Keratinocyte (primary cell): ENCODE measurements around the gene EME1. TPM values are rescaled to one million over a fixed set of nuclear protein-coding genes. Genes with fewer than 3 reads are reported as not detected.

Experiments
- DNase-seq: peaks from one replicate; pipeline ENCODE4 v3.0.0-alpha.2; 2011; ENCODE audit warnings: low read depth, missing footprints, low spot score
- FAIRE-seq: peaks from 2 replicates; lab custom pipeline; 2011; peaks lifted over from hg19 to GRCh38; lab: Jason Lieb, UNC
- H2AFZ ChIP-seq: 2 replicates; pipeline ENCODE4 v1.6.0; 2012; ENCODE audit warnings: low read length, control low read depth, inconsistent platforms; ENCODE audit not compliant: control insufficient read depth
- H3K27ac ChIP-seq: 2 replicates; pipeline ENCODE4 v1.5.1; 2011; ENCODE audit warnings: low read length; ENCODE audit not compliant: control insufficient read depth, insufficient read depth
- H3K27me3 ChIP-seq: 3 replicates; pipeline ENCODE4 v1.6.0; 2011; ENCODE audit warnings: low read length; ENCODE audit not compliant: control insufficient read depth, insufficient read depth; ENCODE audit errors: extremely low read depth
- H3K36me3 ChIP-seq, 2 experiments: 2 replicates in 1 of 2; 3 replicates in 1 of 2; pipeline ENCODE4 v1.5.1; 2011; ENCODE audit warnings: low read length in 2 of 2, mild to moderate bottlenecking in 1 of 2; ENCODE audit not compliant: control insufficient read depth in 2 of 2, insufficient read depth in 2 of 2; ENCODE audit errors: extremely low read depth in 1 of 2
- H3K4me1 ChIP-seq: 3 replicates; pipeline ENCODE4 v1.5.1; 2011; ENCODE audit warnings: low read length; ENCODE audit not compliant: control insufficient read depth, insufficient read depth; ENCODE audit errors: extremely low read depth
- H3K4me2 ChIP-seq: 3 replicates; pipeline ENCODE4 v1.6.0; 2011; ENCODE audit warnings: low read depth, low read length; ENCODE audit not compliant: control insufficient read depth, insufficient read depth; ENCODE audit errors: extremely low read depth
- H3K4me3 ChIP-seq, 3 experiments: fragments of 200-600 bp in 1 of 3; sonication (generic) in 1 of 3; 2 replicates in 2 of 3; 3 replicates in 1 of 3; pipeline ENCODE4 v1.5.1; 2011 to 2016; ENCODE audit warnings: low read length in 3 of 3, mild to moderate bottlenecking in 3 of 3, control low read depth in 2 of 3, inconsistent platforms in 1 of 3, low read depth in 1 of 3, mixed read lengths in 1 of 3, mixed run types in 1 of 3, moderate library complexity in 1 of 3; ENCODE audit not compliant: control insufficient read depth in 2 of 3, insufficient read depth in 2 of 3; ENCODE audit errors: extremely low read depth in 1 of 3
- H3K79me2 ChIP-seq: 2 replicates; pipeline ENCODE4 v1.6.0; 2012; ENCODE audit warnings: low read length; ENCODE audit not compliant: control insufficient read depth, insufficient read depth
- H3K9ac ChIP-seq: 3 replicates; pipeline ENCODE4 v1.6.0; 2011; ENCODE audit warnings: low read length; ENCODE audit not compliant: control insufficient read depth, insufficient read depth; ENCODE audit errors: extremely low read depth
- H3K9me1 ChIP-seq: 3 replicates; pipeline ENCODE4 v1.6.0; 2011; ENCODE audit warnings: low read length; ENCODE audit not compliant: control insufficient read depth, insufficient read depth; ENCODE audit errors: extremely low read depth
- H3K9me3 ChIP-seq: 2 replicates; pipeline ENCODE4 v1.5.1; 2012; ENCODE audit warnings: low read depth, low read length; ENCODE audit not compliant: control insufficient read depth
- H4K20me1 ChIP-seq: 3 replicates; pipeline ENCODE4 v1.6.0; 2011; ENCODE audit warnings: low read length; ENCODE audit not compliant: control insufficient read depth, insufficient read depth; ENCODE audit errors: extremely low read depth
- EZH2 ChIP-seq: IDR thresholded peaks from one replicate; pipeline ENCODE4 v1.6.1; 2012; ENCODE audit warnings: inconsistent platforms, mild to moderate bottlenecking, low read length, moderate library complexity
- dilution Hi-C: fragments of 300-500 bp; cut with MboI; formaldehyde crosslinking; loops from one replicate; pipeline ENCODE4 v1.7.0; 2020; ENCODE audit warnings: low sequenced_read_pairs; ENCODE audit not compliant: extremely low pct_ligation_motif_present
- polyA plus RNA-seq, 5 experiments: library from polyadenylated mRNA; depleted of rRNA in 3 of 5; stranded (reverse) in 3 of 5; stranded (forward) in 1 of 5; unstranded in 1 of 5; fragments of >200 nt; gene quantifications; 1 replicate in 1 of 5; 2 replicates in 3 of 5; 3 replicates in 1 of 5; pipeline versions ENCODE4 v1.2.1 to v1.2.3, GENCODE V29; 2011 to 2012; ENCODE audit warnings: missing spikeins in 2 of 5, low read depth in 1 of 5, low replicate concordance in 1 of 5
- TF ChIP-seq, protein P1 (sequence below), 3 experiments: IDR thresholded peaks in 1 of 3; conservative IDR thresholded peaks in 1 of 3; optimal IDR thresholded peaks in 1 of 3; 2 replicates in 2 of 3; 3 replicates in 1 of 3; pipeline versions ENCODE3 to v1.5.1; 2011; ENCODE audit warnings: low read length in 3 of 3, mild to moderate bottlenecking in 3 of 3, moderate library complexity in 2 of 3, control low read depth in 1 of 3, inconsistent platforms in 1 of 3; ENCODE audit not compliant: insufficient read depth in 2 of 3; ENCODE audit errors: extremely low read depth in 1 of 3

Gene EME1
- polyA plus RNA-seq, 1 donor (not counting 4 experiments of a cell fraction or from before 2014, with no cell fraction given) = 4.7 TPM

DNA sequence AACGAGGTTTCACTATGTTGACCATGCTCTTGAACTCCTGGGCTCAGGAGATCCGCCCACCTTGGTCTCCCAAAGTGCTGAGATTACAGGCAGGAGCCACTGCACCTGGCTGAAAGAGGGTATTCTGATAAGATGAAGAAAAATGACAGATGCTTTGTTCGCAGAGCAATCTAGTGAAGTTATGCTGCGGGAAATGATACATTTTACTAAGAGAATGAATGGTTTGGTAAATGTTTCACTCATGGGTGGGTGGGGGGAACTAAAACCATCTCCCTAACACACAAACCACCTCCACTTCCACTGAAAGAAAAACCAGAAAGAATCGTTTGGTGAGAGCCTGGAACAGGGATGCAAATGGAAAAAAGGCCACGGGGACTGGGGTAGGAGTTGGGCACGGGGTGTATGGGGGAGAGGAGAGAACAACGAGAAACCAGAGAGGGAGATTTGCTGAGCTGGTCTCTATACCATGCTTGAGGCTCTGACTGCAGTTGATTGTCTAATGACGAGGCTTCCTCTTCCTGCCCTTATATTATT is 46.1 kb upstream of the EME1 start:
- dilution Hi-C loops = no loop called here
- no peaks in the 10 kb centered on the region for H3K36me3 ChIP-seq
- H3K27me3 ChIP-seq = no peaks in the 10 kb centered on the region
- no peak overlapping the region for H3K4me2 ChIP-seq
- FAIRE-seq (no peak), DNase-seq (no peak)
- H3K27ac ChIP-seq = no peak overlapping the region
- no peaks in the 10 kb centered on the region for H3K9me3 ChIP-seq
- no peak overlapping the region for H3K4me3 ChIP-seq
- H4K20me1 ChIP-seq = no peaks in the 10 kb centered on the region
- H3K79me2 ChIP-seq = no peaks in the 10 kb centered on the region
- no peaks in the 10 kb centered on the region for H3K4me1 ChIP-seq
- no peak overlapping the region for H3K9ac ChIP-seq
- no peak overlapping the region for H2AFZ ChIP-seq
- no peaks in the 10 kb centered on the region for H3K9me1 ChIP-seq
- TF ChIP-seq, protein P1, sequence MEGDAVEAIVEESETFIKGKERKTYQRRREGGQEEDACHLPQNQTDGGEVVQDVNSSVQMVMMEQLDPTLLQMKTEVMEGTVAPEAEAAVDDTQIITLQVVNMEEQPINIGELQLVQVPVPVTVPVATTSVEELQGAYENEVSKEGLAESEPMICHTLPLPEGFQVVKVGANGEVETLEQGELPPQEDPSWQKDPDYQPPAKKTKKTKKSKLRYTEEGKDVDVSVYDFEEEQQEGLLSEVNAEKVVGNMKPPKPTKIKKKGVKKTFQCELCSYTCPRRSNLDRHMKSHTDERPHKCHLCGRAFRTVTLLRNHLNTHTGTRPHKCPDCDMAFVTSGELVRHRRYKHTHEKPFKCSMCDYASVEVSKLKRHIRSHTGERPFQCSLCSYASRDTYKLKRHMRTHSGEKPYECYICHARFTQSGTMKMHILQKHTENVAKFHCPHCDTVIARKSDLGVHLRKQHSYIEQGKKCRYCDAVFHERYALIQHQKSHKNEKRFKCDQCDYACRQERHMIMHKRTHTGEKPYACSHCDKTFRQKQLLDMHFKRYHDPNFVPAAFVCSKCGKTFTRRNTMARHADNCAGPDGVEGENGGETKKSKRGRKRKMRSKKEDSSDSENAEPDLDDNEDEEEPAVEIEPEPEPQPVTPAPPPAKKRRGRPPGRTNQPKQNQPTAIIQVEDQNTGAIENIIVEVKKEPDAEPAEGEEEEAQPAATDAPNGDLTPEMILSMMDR (optimal IDR thresholded peaks at IDR 0.05 in 1 of 3, IDR thresholded peaks at IDR 0.05 in 1 of 3, conservative IDR thresholded peaks at IDR 0.05 in 1 of 3; ENCODE audit: extremely low read depth in 1 of 3, insufficient read depth in 2 of 3, low read length in 3 of 3) = no peak

DNA sequence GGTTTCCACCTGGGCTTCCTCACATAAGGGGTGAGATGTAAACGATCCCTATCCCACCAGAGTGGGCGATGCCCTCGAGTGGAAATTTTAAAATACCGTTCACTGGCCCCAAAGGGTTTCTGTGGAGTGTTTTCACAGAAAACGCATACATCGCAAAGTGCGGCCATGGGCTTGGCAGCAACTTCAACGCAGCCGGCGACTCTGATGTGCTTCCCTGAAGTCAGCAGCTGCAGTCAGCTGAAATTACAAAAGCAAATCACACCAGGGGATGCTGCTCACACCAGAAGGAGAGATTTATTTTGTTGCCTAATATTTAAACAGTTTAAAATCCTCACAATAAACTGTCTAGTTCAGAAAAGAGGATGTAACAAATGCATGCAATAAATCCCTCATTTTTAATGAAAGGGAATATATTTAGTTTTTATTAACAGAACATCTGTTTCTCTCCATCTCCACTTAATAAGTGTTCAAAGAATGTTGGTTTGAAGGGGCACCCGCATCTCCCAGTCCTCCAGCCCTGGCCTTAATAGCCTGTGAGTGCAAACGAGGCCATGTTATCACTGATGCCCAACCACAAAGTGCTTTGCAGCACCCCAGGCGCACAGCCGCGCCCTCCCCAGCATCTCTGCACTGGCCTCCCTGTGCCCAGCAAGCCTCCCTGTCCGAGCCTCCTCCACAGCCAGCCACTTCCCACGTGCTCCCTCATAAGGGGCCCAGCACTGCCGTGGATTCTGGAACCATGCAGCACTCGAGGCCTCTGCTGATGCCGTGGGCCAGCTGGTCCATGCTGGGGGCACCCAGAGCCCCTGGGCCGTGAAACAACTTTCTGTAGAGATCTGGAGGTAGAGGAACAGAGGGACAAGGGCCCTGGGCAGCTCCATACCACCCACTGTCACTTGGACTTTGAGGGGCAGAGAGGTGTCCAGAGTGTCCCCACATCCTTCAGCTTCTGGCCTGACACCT is 44.4 kb upstream of the EME1 start:
- TF ChIP-seq, protein P1 (optimal IDR thresholded peaks at IDR 0.05 in 1 of 3, IDR thresholded peaks at IDR 0.05 in 1 of 3, conservative IDR thresholded peaks at IDR 0.05 in 1 of 3; ENCODE audit: extremely low read depth in 1 of 3, insufficient read depth in 2 of 3, low read length in 3 of 3) = no peak
- no peak for TF ChIP-seq EZH2
- DNase-seq = no peak
- H3K27me3 ChIP-seq = no peaks in the 10 kb centered on the region
- no peaks in the 10 kb centered on the region for H3K79me2 ChIP-seq
- H3K9me3 ChIP-seq = no peaks in the 10 kb centered on the region
- no peaks in the 10 kb centered on the region for H3K4me1 ChIP-seq
- H3K36me3 ChIP-seq = no peaks in the 10 kb centered on the region
- no peak overlapping the region for H2AFZ ChIP-seq
- no peak for FAIRE-seq
- H3K27ac ChIP-seq = no peak overlapping the region
- H3K4me2 ChIP-seq = no peak overlapping the region
- H4K20me1 ChIP-seq = no peaks in the 10 kb centered on the region
- H3K4me3 ChIP-seq = no peak overlapping the region
- dilution Hi-C loops = no loop called here
- H3K9ac ChIP-seq = no peak overlapping the region
- H3K9me1 ChIP-seq = no peaks in the 10 kb centered on the region
